Body of pancreas (tissue), 4 donors: ENCODE measurements around the gene TAMALIN.

Source experiments
- POLR2A ChIP-seq, 3 donors: fragments of 450-650 bp; IDR thresholded peaks; one replicate each; pipeline ENCODE4 v1.6.1; 2016; ENCODE audit warnings: antibody characterized with exemption in 3 of 3, mild to moderate bottlenecking in 2 of 3
- TF ChIP-seq, protein P1 (sequence below), 7 experiments: fragments of 450-650 bp in 4 of 7; fragments of 200-600 bp in 3 of 7; sonication (generic) in 3 of 7; IDR thresholded peaks; one replicate each; pipeline ENCODE4 v1.5.1; 2016 to 2019; ENCODE audit warnings: antibody characterized with exemption in 7 of 7

DNA sequence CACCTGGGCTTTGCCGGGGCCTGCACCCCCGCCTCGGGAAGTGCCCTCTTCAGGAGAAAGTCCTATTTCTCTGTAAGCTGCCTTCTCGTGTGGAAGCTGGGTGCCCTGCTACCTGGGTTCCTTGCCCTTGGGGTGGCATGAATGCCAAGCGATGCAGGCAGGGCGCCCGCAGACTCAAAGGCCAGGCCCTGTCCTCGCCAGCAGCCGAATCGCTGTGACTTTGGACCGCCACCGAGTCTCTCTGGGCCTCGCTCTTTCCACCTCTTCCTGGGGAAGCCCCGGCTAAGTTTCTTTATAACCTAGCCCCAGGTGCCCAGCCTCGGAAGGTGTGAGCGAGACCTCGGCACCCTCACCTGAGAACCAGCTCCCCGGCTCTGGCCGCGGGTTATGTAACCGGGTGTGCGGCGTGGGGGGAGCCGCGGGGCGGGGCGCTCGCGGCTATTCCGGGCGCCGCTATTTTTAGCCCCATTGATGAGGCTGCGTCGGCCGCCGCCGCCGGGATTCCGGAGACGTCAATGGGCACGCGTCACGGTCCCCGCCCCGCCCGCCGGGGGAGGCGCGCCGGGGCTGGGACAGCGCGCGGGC is 29.9 kb downstream of the TAMALIN start:
- TF ChIP-seq, protein P1, sequence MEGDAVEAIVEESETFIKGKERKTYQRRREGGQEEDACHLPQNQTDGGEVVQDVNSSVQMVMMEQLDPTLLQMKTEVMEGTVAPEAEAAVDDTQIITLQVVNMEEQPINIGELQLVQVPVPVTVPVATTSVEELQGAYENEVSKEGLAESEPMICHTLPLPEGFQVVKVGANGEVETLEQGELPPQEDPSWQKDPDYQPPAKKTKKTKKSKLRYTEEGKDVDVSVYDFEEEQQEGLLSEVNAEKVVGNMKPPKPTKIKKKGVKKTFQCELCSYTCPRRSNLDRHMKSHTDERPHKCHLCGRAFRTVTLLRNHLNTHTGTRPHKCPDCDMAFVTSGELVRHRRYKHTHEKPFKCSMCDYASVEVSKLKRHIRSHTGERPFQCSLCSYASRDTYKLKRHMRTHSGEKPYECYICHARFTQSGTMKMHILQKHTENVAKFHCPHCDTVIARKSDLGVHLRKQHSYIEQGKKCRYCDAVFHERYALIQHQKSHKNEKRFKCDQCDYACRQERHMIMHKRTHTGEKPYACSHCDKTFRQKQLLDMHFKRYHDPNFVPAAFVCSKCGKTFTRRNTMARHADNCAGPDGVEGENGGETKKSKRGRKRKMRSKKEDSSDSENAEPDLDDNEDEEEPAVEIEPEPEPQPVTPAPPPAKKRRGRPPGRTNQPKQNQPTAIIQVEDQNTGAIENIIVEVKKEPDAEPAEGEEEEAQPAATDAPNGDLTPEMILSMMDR (IDR thresholded peaks at IDR 0.05), result no peak
- peak; percentile 66 to 83 (median 83) for TF ChIP-seq POLR2A (IDR thresholded peaks at IDR 0.05)
